IMR-90 (cell line): ENCODE measurements around the gene ITGB1BP2.

ENCODE experiments used
- BHLHE40 ChIP-seq: fragments of 150-350 bp; IDR thresholded peaks from 2 replicates; pipeline ENCODE4 v1.6.1; 2016; ENCODE audit warnings: mild to moderate bottlenecking, low read depth, low read length
- CEBPB ChIP-seq: IDR thresholded peaks from 2 replicates; pipeline ENCODE4 v1.6.1; 2012; ENCODE audit warnings: low read depth, low read length, improper control_type of control experiment
- CHD1 ChIP-seq: IDR thresholded peaks from 2 replicates; pipeline ENCODE4 v1.6.1; 2012; ENCODE audit warnings: low read depth, low read length, improper control_type of control experiment
- CTCF ChIP-seq: conservative IDR thresholded peaks from 2 replicates; pipeline ENCODE4 v1.5.1; 2012; ENCODE audit warnings: mild to moderate bottlenecking, low read depth, low read length, improper control_type of control experiment
- ELK1 ChIP-seq: fragments of 150-350 bp; IDR thresholded peaks from 2 replicates; pipeline ENCODE4 v1.6.1; 2016; ENCODE audit warnings: low read depth, mild to moderate bottlenecking, low read length, moderate library complexity, borderline replicate concordance
- FOS ChIP-seq: fragments of 150-350 bp; IDR thresholded peaks from 2 replicates; pipeline ENCODE4 v1.6.1; 2016; ENCODE audit warnings: low read depth, low read length
- MAFK ChIP-seq: IDR thresholded peaks from 2 replicates; pipeline ENCODE4 v1.6.1; 2012; ENCODE audit warnings: low read depth, low read length, improper control_type of control experiment
- MAZ ChIP-seq: IDR thresholded peaks from 2 replicates; pipeline ENCODE4 v1.6.1; 2012; ENCODE audit warnings: low read depth, mild to moderate bottlenecking, low read length, improper control_type of control experiment, moderate library complexity, borderline replicate concordance
- MXI1 ChIP-seq: IDR thresholded peaks from 2 replicates; pipeline ENCODE4 v1.6.1; 2012; ENCODE audit warnings: low read depth, mild to moderate bottlenecking, low read length, moderate library complexity, borderline replicate concordance
- POLR2A ChIP-seq: IDR thresholded peaks from 2 replicates; pipeline ENCODE4 v1.6.1; 2012; ENCODE audit warnings: mild to moderate bottlenecking, low read depth, low read length
- RAD21 ChIP-seq: IDR thresholded peaks from 2 replicates; pipeline ENCODE4 v1.6.1; 2012; ENCODE audit warnings: low read length, improper control_type of control experiment
- RFX5 ChIP-seq: IDR thresholded peaks from 2 replicates; pipeline ENCODE4 v1.8.0; 2012; ENCODE audit warnings: low read depth, mild to moderate bottlenecking, low read length, moderate library complexity
- SMC3 ChIP-seq: fragments of 150-350 bp; IDR thresholded peaks from 2 replicates; pipeline ENCODE4 v1.6.1; 2016; ENCODE audit warnings: low read depth, mild to moderate bottlenecking, antibody characterized with exemption, low read length, moderate library complexity
- USF2 ChIP-seq: fragments of 150-350 bp; IDR thresholded peaks from 2 replicates; pipeline ENCODE4 v1.6.1; 2017; ENCODE audit warnings: mild to moderate bottlenecking, antibody characterized with exemption, low read length, low read depth

- TF ChIP-seq CTCF, result no peak
- no peak for TF ChIP-seq RFX5
- TF ChIP-seq MXI1, result no peak
- no peak for TF ChIP-seq POLR2A
- TF ChIP-seq SMC3, result no peak
- TF ChIP-seq BHLHE40, result no peak
- no peak for TF ChIP-seq CEBPB
- TF ChIP-seq ELK1, result no peak
- no peak for TF ChIP-seq MAFK
- no peak for TF ChIP-seq MAZ
- no peak for TF ChIP-seq USF2
- no peak for TF ChIP-seq CHD1
- no peak for TF ChIP-seq RAD21
- TF ChIP-seq FOS, result no peak
Observed at GRCh38 chrX:71298119-71298518, 3.4 kb upstream of the ITGB1BP2 start.
